Inflammatory macrophage treated with lipopolysaccharide for 1 hour (primary cell): ENCODE measurements around the gene HSD3B7.
A peak's percentile ranks its signal among the peaks of the same experiment; 100 is the strongest.

Source experiments
- DNase-seq, 2 donors: peaks; one replicate each; pipeline ENCODE4 v3.0.0-alpha.2; 2020 to 2022

HSD3B7 gene

DNA sequence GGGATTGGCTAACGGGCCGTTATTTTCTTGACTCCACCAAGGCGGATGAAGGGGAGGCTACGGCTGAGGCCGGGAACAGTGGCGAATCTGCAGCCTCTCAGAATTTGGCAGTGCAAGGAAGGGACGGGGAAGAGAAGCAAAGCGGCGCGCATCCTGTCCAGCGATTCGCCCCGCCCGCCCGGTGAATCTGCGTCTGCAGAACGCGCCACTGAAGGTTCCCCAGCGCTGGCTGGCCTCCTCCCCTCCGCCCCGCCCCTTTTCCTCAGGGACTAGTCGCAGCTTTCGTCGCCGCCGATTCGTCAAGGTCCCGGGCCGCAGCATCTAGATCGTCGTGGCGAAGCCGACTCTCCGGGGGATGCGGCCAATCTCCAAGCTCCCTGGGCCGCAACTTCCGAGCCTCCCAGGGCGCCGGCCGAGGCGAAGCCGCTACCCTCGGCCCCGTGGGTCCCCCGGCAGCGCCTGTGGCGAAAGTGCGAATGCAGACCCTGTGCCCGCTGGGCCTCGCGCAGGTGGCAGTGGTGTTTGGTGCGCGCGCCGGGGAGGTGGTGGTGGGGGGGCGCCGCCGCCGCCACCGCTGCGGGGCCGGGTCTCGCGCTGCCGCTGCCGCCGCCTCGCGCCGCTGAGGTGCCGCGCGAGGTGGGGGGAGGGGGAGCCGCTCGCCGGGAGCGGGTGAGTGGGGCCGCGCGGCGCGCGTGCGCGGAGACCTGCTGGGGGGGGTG is 27.4 kb upstream of the HSD3B7 start, which contains the start of gene SETD1A:
Gene SETD1A (plus strand): TSS at position 299 of the 719 bp plus-strand sequence. CDS start 978 bp downstream, outside the sequence.
- DNase-seq = peak; percentile 92 to 94

DNA sequence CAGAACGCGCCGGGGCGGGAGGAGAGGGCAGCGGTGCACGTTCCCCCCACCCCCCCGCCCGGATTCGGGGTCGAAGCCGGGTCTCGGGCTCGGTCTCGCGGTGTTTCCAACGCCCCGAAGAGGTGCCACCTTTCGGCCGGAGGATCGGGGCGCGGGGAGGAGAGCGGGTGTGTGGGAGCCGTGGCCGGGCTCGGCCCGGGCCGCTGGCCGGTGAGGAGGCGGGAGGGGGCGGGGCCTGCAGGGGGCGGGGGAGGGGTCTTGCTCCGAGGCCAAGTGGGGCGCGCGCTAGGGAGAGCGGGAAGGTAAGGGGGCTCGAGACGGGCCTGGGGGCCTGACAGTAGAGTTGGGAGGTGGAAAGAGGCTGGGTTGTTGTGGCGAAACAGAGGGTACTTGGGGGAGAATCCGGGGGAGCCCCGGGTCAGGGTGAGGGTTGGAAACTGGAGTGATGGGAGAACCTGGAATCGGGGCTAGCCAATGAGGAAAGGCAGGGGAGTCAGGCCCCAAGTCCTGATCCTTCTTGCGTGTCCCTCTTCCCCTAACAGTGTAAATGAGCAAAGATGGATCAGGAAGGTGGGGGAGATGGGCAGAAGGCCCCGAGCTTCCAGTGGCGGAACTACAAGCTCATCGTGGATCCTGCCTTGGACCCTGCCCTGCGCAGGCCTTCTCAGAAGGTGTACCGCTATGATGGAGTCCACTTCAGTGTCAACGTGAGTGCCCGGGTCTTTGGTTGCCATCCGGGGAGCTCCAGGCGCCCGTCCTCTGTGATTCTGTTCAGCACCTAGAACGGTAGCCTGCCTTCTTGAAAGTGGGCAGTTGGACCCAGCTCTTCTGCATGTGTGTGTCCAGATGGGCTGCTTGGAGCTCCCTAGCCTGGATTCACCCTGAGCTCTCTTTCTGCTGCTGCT is 26.6 kb upstream of the HSD3B7 start:
- DNase-seq = peak; percentile 29 to 37

DNA sequence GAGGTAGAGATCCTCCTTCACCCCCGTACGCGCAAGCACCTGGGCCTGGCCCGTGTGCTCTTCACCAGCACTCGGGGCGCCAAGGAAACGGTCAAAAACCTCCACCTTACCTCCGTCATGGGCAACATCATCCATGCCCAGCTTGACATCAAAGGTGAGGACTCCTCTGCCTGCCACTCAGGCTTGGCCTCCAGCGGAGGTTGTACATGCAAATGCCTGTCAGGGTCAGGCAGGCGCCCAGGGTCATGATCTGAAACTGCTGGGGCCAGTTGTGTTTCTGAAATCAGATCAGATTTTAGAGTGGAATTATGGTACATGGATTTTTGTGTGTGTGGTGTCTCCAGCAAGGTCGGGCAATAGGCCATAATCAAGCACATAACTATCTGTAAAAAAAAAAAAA is 23.6 kb upstream of the HSD3B7 start:
- no peak for DNase-seq

DNA sequence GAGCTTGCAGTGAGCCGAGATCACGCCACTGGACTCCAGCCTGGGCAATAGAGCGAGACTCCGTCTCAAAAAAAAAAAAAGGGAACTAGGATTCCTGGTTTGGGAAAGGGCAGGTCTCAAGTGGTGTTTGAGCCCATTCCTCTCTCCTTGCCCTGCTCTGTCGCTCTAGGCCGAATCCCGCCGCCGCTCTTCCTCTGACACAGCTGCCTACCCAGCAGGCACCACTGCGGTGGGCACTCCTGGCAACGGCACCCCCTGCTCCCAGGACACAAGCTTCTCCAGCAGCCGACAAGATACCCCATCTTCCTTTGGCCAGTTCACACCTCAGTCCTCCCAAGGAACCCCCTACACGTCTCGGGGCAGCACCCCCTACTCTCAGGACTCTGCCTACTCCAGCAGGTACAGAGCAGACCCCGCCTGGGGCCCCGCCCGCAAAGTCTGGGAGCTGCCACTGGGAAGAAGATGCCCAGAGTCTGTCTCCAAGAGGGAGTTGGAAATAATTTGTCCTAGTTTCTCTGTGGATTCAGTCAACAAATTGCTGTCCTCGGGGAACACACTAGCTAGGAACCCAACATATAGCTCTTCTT is 21.0 kb upstream of the HSD3B7 start:
- DNase-seq = no peak

DNA sequence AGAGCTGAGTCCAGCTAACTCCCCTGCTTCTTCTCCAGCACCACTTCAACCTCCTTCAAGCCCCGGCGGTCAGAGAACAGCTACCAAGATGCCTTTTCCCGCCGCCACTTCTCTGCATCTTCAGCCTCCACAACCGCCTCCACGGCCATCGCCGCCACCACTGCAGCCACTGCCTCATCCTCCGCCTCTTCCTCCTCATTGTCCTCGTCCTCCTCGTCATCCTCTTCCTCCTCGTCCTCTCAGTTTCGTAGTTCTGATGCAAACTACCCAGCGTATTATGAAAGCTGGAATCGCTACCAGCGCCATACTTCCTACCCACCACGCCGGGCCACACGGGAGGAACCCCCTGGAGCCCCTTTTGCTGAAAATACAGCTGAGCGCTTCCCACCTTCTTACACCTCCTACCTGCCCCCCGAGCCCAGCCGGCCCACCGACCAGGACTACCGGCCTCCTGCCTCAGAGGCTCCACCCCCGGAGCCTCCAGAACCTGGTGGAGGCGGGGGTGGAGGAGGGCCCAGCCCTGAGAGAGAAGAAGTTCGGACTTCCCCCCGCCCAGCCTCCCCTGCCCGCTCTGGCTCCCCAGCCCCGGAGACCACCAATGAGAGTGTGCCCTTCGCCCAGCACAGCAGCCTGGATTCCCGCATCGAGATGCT is 20.3 kb upstream of the HSD3B7 start:
- DNase-seq = peak; percentile 56 to 62

DNA sequence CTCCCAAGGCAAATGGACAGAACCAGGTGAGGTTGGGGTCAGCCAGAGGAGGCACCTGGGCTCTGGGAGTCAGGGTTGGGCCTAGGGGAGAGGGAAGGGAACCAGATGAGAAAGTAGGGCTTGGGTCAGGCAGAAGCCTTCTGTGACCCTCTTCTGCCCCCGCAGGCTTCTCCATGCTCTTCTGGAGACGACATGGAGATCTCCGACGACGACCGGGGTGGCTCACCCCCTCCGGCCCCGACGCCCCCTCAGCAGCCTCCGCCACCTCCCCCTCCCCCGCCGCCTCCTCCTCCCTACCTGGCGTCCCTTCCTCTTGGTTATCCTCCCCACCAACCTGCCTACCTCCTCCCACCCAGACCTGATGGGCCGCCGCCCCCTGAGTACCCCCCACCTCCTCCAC is 19.6 kb upstream of the HSD3B7 start:
- DNase-seq = no peak

DNA sequence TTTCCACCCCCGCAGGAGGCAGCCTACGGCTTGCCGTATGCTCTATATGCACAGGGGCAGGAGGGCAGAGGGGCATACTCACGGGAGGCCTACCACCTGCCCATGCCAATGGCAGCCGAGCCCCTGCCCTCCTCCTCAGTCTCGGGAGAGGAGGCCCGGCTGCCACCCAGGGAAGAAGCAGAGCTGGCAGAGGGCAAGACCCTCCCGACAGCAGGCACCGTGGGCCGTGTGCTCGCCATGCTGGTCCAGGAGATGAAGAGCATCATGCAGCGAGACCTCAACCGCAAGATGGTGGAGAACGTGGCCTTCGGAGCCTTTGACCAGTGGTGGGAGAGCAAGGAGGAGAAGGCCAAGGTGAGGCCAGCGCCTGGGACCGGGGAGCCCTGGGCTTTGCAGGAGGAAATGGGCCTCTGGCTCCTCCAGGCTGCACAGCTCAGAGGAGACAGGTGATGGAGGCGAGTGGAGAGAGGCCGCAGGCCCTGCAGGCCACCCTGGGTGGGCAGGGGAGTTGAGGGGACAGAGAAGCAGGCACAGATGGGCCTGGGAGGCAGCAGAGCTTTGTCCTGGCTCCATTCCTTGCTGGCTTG is 18.9 kb upstream of the HSD3B7 start:
- DNase-seq = no peak

DNA sequence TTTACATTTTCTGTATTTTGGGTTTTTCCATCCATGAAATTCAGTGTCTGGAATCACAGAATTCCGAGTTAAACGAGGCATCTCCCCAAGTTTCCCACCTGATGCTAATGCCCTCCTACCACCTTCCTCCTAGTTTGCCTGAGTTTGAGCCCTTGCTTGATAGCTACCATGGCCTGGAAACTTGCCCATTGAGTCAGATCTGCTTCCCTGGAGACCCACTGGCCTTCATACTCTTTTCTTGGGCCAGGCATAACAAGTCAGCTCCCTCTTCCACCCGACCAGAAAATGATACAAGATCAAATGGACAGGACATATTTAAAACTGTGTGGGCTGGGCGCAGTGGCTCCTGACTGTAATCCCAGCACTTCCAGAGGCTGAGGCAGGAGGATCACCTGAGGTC is 17.2 kb upstream of the HSD3B7 start:
- no peak for DNase-seq

DNA sequence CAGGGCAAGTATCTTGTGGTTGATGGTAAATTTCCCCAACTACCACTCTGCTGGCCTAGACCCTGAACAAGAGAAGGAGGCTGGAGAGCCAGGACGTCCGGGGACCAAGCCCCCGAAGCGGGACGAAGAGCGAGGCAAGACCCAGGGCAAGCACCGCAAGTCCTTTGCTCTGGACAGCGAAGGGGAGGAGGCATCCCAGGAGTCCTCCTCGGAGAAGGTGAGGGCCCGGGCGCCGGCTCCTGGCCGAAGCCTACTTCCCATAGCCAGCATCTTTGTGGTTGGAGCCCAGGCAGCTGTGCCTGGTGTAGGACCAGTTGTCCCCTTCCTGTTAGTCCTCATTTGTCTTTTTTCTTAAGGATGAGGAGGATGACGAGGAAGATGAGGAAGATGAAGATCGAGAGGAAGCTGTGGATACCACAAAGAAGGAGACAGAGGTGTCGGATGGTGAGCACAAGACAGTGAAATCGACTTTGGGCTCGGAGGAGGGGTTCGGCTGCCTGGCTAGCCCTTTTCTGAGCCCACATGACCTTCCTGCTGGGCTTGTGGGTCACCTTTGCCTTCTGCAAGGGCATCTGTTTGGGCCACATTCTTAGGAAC is 15.7 kb upstream of the HSD3B7 start:
- no peak for DNase-seq

DNA sequence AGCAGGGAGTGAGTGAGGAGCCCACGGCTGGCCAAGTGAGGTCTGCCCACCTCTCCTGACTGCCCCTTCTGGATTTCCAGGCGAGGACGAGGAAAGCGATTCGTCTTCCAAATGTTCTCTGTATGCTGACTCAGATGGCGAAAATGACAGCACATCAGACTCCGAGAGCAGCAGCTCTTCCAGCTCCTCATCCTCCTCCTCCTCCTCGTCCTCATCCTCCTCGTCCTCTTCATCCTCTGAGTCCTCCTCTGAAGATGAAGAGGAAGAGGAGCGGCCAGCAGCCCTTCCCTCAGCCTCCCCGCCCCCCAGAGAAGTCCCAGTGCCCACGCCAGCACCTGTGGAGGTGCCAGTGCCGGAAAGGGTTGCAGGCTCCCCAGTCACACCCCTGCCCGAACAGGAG is 13.7 kb upstream of the HSD3B7 start:
- DNase-seq = no peak

DNA sequence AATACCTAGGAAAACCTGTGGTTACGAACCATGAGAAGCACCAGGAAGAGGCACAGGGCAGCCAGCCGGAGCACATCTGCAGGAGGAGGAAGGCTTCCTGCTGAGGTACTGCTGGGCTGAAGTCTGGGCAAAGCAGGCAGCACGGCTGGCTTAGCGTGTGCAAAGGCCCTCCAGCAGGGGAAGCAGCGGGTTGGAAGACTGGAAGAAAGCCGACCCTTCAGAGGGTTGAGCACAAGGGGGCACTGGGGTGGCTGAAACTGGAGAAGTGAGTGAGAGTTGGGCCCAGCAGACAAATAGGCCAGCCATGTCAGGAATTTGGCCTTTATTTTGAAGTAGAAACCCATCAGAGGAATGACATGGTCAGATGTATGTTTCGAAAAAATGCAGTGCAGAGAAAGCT is 12.1 kb upstream of the HSD3B7 start:
- DNase-seq = no peak

DNA sequence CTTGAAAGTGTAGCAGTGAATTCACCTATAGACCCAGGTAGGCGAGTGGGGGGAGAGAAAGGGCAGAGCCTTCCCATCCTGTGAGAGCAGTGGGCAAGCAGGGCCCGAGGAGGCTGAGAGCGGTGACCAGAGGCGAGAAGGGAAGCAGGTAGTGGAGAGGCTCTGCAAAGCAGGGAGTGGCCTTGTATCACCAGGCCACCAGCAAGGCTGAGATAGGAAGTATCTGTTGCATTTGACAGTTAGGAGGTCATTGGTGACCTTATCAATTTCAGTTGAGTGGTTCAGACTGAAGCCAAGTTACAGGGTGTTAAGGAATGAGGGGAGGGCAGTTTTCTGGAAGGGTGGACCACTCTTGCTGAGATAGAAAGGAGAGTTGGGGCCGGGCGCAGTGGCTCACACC is 10.7 kb upstream of the HSD3B7 start:
- no peak for DNase-seq

DNA sequence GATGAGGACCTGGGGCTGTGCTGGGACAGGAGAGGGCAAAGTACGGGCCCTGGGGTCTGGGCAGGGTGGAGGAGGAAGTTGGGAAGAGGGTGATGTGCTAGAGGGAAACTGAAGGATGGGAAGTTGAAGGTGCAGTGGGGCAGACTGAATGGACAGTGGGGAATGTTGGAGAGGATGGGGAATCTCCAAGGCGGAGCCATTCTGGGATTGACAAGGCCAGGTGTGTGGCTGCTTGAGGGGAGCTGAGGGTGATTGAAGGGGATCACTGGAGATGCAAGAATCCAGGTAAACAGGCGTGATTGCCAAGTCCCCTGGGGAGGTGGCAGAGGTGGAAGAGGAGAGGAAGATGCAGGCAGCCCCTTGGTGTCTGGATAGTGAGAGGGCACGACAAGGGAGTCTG is 8.5 kb upstream of the HSD3B7 start:
- no peak for DNase-seq

DNA sequence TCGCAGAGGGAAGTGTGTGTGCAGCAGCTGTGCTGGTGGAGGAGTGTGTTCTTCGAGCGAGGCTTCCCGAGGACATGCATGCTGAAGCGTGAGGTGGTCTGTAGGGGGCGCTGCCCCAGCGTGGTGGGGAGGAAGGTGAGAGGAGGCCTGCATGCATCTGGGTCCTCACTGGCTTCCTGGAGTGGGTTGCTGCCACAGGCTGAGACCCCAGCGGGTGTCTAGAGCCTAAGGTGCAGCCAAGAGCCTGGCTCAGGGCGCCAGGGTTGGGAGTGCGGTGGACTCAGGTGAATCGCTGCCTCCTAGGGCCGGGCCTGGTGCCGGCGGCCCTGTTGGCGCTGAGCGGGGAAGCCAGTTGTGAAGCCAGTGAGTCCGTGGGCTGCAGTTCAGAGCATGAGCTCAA is 7.5 kb upstream of the HSD3B7 start:
- no peak for DNase-seq

DNA sequence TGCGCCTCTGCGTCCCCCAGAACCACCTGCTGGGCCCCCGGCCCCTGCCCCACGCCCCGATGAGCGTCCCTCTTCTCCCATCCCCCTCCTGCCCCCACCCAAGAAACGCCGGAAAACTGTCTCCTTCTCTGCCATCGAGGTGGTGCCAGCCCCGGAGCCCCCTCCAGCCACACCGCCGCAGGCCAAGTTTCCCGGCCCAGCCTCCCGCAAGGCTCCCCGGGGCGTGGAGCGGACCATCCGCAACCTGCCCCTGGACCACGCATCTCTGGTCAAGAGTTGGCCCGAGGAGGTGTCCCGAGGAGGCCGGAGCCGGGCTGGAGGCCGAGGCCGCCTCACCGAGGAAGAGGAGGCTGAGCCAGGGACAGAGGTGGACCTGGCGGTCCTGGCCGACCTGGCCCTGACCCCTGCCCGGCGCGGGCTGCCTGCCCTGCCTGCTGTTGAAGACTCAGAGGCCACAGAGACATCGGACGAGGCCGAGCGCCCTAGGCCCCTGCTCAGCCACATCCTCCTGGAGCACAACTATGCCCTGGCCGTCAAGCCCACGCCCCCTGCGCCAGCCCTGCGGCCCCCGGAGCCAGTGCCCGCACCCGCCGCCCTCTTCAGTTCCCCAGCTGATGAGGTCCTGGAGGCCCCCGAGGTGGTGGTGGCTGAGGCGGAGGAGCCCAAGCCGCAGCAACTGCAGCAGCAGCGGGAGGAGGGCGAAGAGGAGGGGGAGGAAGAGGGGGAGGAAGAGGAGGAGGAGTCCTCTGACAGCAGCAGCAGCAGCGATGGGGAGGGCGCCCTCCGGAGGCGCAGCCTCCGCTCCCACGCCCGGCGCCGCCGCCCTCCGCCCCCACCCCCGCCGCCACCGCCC is 5.6 kb upstream of the HSD3B7 start:
- DNase-seq = no peak

DNA sequence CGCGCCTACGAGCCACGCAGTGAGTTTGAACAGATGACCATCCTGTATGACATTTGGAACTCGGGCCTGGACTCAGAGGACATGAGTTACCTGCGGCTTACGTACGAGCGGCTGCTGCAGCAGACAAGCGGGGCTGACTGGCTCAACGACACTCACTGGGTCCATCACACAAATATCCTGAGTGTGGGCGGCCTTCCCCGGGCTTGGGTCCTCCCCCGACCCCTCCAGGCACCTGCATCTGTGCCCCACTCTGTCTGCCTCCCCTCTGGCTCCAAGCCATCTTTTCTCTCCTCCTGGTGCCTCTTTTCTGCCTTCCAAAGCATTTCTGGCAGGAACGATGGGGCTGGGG is 5.0 kb upstream of the HSD3B7 start:
- no peak for DNase-seq

DNA sequence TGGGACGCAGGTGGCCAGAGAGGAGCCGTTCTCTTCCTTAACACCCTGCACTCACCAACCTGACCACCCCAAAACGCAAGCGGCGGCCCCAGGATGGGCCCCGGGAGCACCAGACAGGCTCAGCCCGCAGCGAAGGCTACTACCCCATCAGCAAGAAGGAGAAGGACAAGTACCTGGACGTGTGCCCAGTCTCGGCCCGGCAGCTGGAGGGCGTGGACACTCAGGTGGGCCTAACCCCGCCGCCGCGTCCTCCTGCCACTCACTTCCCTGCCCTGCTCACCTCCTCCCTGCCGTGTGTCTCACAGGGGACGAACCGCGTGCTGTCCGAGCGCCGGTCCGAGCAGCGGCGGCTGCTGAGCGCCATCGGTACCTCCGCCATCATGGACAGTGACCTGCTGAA is 4.6 kb upstream of the HSD3B7 start:
- no peak for DNase-seq

DNA sequence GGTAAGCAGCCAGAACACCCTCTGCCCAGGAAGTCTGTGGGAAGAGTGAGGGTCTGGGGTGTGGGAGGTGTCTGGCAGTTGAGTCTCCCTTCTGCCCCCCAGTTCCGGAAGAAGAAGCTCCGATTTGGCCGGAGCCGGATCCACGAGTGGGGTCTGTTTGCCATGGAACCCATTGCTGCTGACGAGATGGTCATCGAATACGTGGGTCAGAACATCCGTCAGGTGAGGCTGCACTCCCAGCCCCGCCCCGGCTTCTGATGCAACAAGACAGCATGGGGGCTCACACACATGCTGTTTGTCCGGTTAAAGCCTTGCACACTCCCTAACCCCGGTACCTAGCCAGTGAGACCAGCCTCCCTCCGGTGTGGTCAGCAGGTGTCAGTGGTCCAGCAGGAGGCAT is 4.0 kb upstream of the HSD3B7 start:
- no peak for DNase-seq

DNA sequence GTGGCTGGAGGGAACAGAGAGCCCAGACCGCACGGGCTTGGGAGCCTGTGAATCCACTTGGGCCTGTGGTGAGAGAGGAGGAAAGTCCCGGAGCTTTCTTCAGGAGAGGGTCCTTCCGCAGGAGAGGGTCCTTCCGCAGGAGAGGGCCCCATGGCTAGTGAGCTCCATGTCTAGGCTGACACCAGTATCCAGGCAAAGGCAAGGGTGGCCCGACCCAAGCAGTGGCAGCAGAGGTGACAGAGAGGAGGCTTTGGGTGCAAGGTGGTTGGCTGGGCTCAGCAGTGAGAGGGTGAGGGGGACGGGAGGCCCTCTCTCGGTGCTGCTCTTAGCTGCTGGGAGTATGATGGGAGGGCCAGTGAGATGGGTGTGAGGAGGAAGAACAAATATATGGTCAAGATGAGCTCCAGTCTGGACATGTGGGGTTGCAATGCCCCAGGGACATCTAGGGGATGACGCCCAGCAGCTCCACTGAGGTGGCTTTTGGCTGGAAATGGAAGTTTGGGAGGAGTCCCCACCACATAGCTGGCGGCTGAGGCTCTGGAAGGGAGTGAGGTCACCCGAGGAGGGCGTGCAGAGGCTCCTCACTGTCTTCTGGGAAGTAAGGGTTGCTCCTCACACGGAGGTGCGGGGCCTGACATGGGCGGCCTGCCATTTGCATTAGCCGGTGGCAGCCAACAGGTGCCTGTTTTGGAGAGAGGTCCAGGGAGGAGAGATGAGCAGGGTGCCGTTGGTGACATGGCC is 2.3 kb upstream of the HSD3B7 start:
- no peak for DNase-seq

DNA sequence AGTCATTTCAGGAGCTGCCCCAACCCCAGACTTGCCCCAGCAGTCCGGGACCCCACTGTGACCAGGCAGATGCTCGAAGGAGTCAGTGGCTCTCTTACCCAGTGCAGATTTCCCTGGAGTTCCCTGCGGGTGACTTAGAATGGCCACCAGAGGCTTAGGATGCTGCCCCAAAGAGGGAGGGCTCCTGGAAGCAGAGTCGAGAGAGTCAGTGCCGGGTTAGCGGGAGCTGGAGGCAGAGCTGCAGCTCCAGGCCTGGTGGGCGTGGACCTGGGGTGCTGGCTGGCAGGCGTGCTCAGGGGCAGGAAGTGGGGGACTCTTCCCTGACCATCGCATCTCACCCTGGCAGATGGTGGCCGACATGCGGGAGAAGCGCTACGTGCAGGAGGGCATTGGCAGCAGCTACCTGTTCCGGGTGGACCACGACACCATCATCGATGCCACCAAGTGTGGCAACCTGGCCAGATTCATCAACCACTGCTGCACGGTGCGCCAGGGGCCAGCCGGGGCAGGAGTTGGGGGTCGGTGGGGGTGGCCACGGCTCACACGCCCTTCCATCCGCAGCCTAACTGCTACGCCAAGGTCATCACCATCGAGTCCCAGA is 1.6 kb upstream of the HSD3B7 start:
- DNase-seq = no peak
